Uterus (tissue), 2 donors: Measurements from ENCODE around the gene PPP1R26.

Source experiments
- CTCF ChIP-seq, 4 experiments: fragments of 200-600 bp in 2 of 4; fragments of 450-650 bp in 2 of 4; sonication (generic) in 2 of 4; IDR thresholded peaks; one replicate each; pipeline ENCODE4 v1.5.1; 2016 to 2019; ENCODE audit warnings: antibody characterized with exemption in 4 of 4, mild to moderate bottlenecking in 2 of 4, moderate library complexity in 1 of 4
- POLR2A ChIP-seq, 2 donors: fragments of 450-650 bp; IDR thresholded peaks; one replicate each; pipeline ENCODE4 v1.6.1; 2016; ENCODE audit warnings: antibody characterized with exemption in 2 of 2, mild to moderate bottlenecking in 1 of 2, moderate library complexity in 1 of 2

DNA sequence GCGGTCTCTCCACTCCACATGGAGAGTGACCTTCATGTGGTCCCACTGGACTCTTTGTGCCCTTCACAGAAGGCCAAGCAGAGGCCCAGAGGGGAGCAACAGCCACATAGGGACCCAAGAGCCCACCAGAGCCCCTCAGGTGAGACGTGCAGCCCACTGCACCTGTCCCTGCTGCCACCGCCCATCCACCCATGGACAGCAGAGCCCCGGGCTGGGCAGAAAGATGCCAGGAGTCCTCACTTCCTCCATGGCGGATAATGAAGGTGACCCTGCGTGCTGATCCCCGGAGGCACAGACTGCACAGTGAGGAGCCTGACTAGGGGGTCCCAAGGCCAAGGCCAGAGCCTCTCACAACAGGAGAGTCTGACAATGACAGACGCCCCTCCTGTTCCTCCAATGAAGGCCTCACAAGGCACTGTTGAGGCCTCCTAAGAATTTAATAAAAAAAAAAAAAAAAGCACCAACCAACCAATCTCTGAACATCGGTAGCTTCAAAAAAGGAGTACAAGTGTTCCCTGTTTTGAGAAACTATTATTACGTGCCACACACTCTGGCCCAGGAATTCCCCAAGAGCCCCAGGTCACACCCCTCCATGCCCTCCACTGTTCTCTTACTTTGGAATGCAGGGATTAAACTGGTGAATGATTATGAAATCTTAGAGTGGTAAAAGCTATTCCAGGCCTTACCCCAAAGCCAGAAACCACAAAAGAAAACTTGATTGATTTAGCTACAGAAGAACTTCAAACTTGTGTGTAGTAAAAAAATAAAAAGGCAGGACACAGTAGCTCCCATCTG, 2.8 kb upstream of the PPP1R26 start:
- TF ChIP-seq POLR2A (IDR thresholded peaks at IDR 0.05): no peak
- no peak for TF ChIP-seq CTCF (IDR thresholded peaks at IDR 0.05)
